Measurements from ENCODE around the gene UBE2L5. TPM values are rescaled to one million over a fixed set of nuclear protein-coding genes. Genes with fewer than 3 reads are reported as not detected.
A peak's percentile ranks its signal among the peaks of the same experiment; 100 is the strongest.

Gene UBE2L5
- total and polyA plus RNA-seq, 2 of the 8 experiments (the other 6 are each of a cell fraction or from before 2014, with no cell fraction given): not detected

DNA sequence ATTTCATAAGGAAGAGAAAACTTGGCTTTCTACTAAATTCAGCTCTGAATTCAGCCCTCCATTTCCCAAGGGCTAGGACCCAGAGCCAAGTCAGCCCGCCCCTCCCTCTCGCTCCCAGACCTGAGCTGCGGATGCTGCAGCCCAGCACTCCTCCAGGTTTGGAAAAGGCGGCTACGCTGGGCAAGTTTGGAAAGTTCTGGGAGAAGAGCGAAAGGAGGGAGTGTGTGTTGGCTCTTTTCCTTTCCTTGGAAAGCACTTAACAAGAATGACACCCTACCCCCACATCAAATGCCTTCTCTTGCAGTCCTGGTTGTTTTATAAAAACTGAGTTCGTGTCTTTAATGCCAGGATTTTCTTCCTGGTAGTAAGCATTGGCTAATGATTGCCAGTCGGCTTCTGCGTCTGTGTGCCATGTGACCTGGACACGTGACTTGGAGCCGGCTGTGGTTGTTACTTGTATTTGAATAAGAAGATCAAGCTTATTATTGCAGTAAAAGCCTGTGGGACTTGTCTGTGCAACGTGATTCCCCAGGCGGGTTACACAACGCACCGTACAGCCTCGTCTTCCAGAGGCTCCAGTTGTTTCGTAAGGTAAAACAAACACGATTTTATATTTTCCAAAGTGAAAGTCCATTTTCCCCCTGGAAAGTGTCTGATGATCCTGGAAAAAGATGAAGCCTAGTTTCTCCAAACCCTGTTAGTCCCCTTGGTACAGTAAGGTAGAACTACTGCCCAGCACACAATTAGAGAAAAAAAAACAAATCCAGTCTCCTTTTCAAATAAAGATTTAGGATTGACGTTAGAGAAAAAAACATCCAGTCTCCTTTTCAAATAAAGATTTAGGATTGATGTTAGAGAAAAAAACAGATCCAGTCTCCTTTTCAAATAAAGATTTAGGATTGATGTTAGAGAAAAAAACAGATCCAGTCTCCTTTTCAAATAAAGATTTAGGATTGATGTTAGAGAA, 26.8 kb upstream of the UBE2L5 start (continued):
- TF ChIP-seq RFX5 (IDR thresholded peaks at IDR 0.05; ENCODE audit: borderline replicate concordance, low read depth, low read length) (no peak), GABPA (IDR thresholded peaks at IDR 0.05; ENCODE audit: borderline replicate concordance, insufficient read depth, low read length) (no peak), CHD1 (IDR thresholded peaks at IDR 0.05; ENCODE audit: low read depth, low read length) (no peak), ZNF274 (IDR thresholded peaks at IDR 0.05; ENCODE audit: borderline replicate concordance, extremely low read depth, low read length) (no peak), JUND (IDR thresholded peaks at IDR 0.05; ENCODE audit: low read length) (no peak), MAFK (IDR thresholded peaks at IDR 0.05; ENCODE audit: low read depth, low read length) (no peak), CEBPB (IDR thresholded peaks at IDR 0.05; ENCODE audit: low read depth, low read length) (no peak), POLR2AphosphoS5 (IDR thresholded peaks at IDR 0.05; ENCODE audit: low read depth, low read length) (no peak), SP2 (IDR thresholded peaks at IDR 0.05; ENCODE audit: low read length) (no peak), CBX5 (IDR thresholded peaks at IDR 0.05; ENCODE audit: low read depth, low read length) (no peak), RAD21 (IDR thresholded peaks at IDR 0.05 in 1 of 2, conservative IDR thresholded peaks at IDR 0.05 in 1 of 2; ENCODE audit: low read depth in 2 of 2, low read length in 2 of 2) (no peak; a peak in 1 of 4 replicates), ASH2L (IDR thresholded peaks at IDR 0.05; ENCODE audit: low read length) (peak; percentile 87), EZH2 (IDR thresholded peaks at IDR 0.05; ENCODE audit: low read depth, low read length, severe bottlenecking) (no peak), CBX8 (IDR thresholded peaks at IDR 0.05; ENCODE audit: borderline replicate concordance, low read depth, low read length) (no peak), SAP30 (IDR thresholded peaks at IDR 0.05; ENCODE audit: insufficient read depth, insufficient replicate concordance, low read length) (no peak), CTBP2 (IDR thresholded peaks at IDR 0.05; ENCODE audit: borderline replicate concordance, insufficient read depth, insufficient read length, low read length) (no peak)
- TF ChIP-seq, protein P1, sequence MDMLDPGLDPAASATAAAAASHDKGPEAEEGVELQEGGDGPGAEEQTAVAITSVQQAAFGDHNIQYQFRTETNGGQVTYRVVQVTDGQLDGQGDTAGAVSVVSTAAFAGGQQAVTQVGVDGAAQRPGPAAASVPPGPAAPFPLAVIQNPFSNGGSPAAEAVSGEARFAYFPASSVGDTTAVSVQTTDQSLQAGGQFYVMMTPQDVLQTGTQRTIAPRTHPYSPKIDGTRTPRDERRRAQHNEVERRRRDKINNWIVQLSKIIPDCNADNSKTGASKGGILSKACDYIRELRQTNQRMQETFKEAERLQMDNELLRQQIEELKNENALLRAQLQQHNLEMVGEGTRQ (IDR thresholded peaks at IDR 0.05; ENCODE audit: low read length): peak; percentile 97
- TF ChIP-seq, protein P2, sequence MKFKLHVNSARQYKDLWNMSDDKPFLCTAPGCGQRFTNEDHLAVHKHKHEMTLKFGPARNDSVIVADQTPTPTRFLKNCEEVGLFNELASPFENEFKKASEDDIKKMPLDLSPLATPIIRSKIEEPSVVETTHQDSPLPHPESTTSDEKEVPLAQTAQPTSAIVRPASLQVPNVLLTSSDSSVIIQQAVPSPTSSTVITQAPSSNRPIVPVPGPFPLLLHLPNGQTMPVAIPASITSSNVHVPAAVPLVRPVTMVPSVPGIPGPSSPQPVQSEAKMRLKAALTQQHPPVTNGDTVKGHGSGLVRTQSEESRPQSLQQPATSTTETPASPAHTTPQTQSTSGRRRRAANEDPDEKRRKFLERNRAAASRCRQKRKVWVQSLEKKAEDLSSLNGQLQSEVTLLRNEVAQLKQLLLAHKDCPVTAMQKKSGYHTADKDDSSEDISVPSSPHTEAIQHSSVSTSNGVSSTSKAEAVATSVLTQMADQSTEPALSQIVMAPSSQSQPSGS (IDR thresholded peaks at IDR 0.05; ENCODE audit: low read length): no peak
- TF ChIP-seq, protein P3, sequence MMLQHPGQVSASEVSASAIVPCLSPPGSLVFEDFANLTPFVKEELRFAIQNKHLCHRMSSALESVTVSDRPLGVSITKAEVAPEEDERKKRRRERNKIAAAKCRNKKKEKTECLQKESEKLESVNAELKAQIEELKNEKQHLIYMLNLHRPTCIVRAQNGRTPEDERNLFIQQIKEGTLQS (IDR thresholded peaks at IDR 0.05; ENCODE audit: insufficient read depth, low read depth, low read length): peak; percentile 96

All from H1 (cell line).